HL-60 (cell line): ENCODE data around the gene SUGP2.

Source experiments
- DNase-seq, 2 experiments: peaks; one replicate each; pipeline ENCODE4 v3.0.0-alpha.2; 2010 to 2020; ENCODE audit warnings: low read depth in 1 of 2, low spot score in 1 of 2
- H3K27ac ChIP-seq: fragments of 250-450 bp; sonication (Bioruptor Pico); replicated peaks from 2 replicates; pipeline ENCODE4 v1.5.1; 2020; ENCODE audit warnings: mild to moderate bottlenecking, moderate library complexity
- H3K27me3 ChIP-seq: fragments of 250-450 bp; sonication (Bioruptor Pico); 2 replicates; pipeline ENCODE4 v1.5.1; 2021; ENCODE audit warnings: mild to moderate bottlenecking, moderate library complexity; ENCODE audit not compliant: insufficient read depth, poor library complexity, severe bottlenecking
- H3K4me3 ChIP-seq: replicated peaks from 2 replicates; pipeline ENCODE4 v1.5.1; 2011; ENCODE audit warnings: mild to moderate bottlenecking, control low read depth, low read length; ENCODE audit not compliant: insufficient read depth
- GABPA ChIP-seq: IDR thresholded peaks from 2 replicates; pipeline ENCODE4 v1.6.1; 2012; ENCODE audit warnings: low read depth
- POLR2AphosphoS5 ChIP-seq: IDR thresholded peaks from 2 replicates; pipeline ENCODE4 v1.6.1; 2012; ENCODE audit warnings: low read depth
- REST ChIP-seq: IDR thresholded peaks from 2 replicates; pipeline ENCODE4 v1.6.1; 2012; ENCODE audit warnings: low read depth; ENCODE audit not compliant: insufficient replicate concordance
- SPI1 ChIP-seq: IDR thresholded peaks from 2 replicates; pipeline ENCODE4 v1.6.1; 2012; ENCODE audit warnings: low read depth, mild to moderate bottlenecking, borderline replicate concordance
- TF ChIP-seq, protein P1 (sequence below): IDR thresholded peaks from one replicate; pipeline ENCODE4 v1.5.1; 2011; ENCODE audit warnings: low read length, control low read depth, inconsistent platforms; ENCODE audit not compliant: insufficient read depth

The SUGP2 gene

GRCh38 chr19:18948075-18948975 is 85.0 kb downstream of the SUGP2 start:
- H3K27ac ChIP-seq: no peak overlapping the region
- no peaks in the 10 kb centered on the region for H3K27me3 ChIP-seq
- H3K4me3 ChIP-seq: no peak overlapping the region
- DNase-seq: no peak
- TF ChIP-seq SPI1 (no peak), GABPA (no peak), POLR2AphosphoS5 (no peak), REST (no peak)
- TF ChIP-seq, protein P1, sequence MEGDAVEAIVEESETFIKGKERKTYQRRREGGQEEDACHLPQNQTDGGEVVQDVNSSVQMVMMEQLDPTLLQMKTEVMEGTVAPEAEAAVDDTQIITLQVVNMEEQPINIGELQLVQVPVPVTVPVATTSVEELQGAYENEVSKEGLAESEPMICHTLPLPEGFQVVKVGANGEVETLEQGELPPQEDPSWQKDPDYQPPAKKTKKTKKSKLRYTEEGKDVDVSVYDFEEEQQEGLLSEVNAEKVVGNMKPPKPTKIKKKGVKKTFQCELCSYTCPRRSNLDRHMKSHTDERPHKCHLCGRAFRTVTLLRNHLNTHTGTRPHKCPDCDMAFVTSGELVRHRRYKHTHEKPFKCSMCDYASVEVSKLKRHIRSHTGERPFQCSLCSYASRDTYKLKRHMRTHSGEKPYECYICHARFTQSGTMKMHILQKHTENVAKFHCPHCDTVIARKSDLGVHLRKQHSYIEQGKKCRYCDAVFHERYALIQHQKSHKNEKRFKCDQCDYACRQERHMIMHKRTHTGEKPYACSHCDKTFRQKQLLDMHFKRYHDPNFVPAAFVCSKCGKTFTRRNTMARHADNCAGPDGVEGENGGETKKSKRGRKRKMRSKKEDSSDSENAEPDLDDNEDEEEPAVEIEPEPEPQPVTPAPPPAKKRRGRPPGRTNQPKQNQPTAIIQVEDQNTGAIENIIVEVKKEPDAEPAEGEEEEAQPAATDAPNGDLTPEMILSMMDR: no peak

GRCh38 chr19:18946918-18947317 is 86.4 kb downstream of the SUGP2 start:
- Histone ChIP-seq H3K27me3 (no peaks in the 10 kb centered on the region), H3K27ac (no peak overlapping the region), H3K4me3 (no peak overlapping the region)
- TF ChIP-seq, protein P1: no peak
- TF ChIP-seq REST (no peak), SPI1 (no peak), POLR2AphosphoS5 (no peak), GABPA (no peak)
- DNase-seq: no peak

DNA sequence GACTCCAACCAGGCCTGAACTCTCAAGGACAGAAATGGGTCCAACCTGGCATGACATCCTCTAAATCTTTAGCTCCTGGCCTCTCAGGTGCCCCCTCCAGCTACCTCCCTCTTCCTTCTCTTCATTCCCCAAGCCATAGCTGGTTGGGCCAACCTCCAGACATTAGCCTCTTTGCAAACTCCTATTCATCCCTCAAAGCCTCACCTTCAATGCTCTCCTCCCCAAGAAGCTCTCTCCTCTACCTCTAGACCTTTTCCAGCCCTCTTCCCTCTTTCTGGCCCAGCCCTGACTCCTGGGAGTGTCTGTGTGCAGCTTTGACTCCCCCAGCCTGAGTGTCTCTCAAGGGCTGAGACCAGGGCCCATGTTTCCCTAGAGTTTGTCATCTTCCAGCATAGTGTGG is 87.0 kb downstream of the SUGP2 start:
- TF ChIP-seq, protein P1: no peak
- TF ChIP-seq SPI1: no peak
- TF ChIP-seq POLR2AphosphoS5: no peak
- no peak for TF ChIP-seq REST
- TF ChIP-seq GABPA: no peak
- Histone ChIP-seq H3K4me3 (no peak overlapping the region), H3K27me3 (no peaks in the 10 kb centered on the region), H3K27ac (no peak overlapping the region)
- DNase-seq: no peak
